Peyer's patch (tissue), 4 donors: Measurements from ENCODE around the gene DEPP1. TPM values are rescaled to one million over a fixed set of nuclear protein-coding genes. Genes with fewer than 3 reads are reported as not detected.

Experiments
- DNase-seq, 3 donors: peaks; one replicate each; pipeline ENCODE4 v3.0.0-alpha.2; 2017 to 2019
- H3K27ac ChIP-seq, 4 donors: fragments of 200-600 bp; sonication (generic); one replicate each; pipeline ENCODE4 v1.5.1; 2016 to 2019
- H3K27me3 ChIP-seq, 2 donors: fragments of 200-600 bp; sonication (generic); one replicate each; pipeline ENCODE4 v1.5.1; 2019
- H3K36me3 ChIP-seq, 3 donors: fragments of 200-600 bp; sonication (generic); one replicate each; pipeline ENCODE4 v1.5.1; 2016 to 2019
- H3K4me1 ChIP-seq, 4 donors: fragments of 200-600 bp; sonication (generic); one replicate each; pipeline ENCODE4 v1.5.1; 2016 to 2019
- H3K4me3 ChIP-seq, 4 donors: fragments of 200-600 bp; sonication (generic); 1 replicate in 3 of 4; 2 replicates in 1 of 4; pipeline ENCODE4 v1.5.1; 2016 to 2019; ENCODE audit warnings: mild to moderate bottlenecking in 1 of 4
- H3K9me3 ChIP-seq, 4 donors: fragments of 200-600 bp; sonication (generic); one replicate each; pipeline ENCODE4 v1.5.1; 2016 to 2019; ENCODE audit warnings: mild to moderate bottlenecking in 1 of 4
- POLR2A ChIP-seq, 2 donors: fragments of 450-650 bp; IDR thresholded peaks; one replicate each; pipeline ENCODE4 v1.5.1; 2017; ENCODE audit warnings: antibody characterized with exemption in 2 of 2, mild to moderate bottlenecking in 2 of 2, moderate library complexity in 2 of 2
- total RNA-seq, 4 donors: library from RNA; depleted of rRNA; stranded (reverse); fragments of >200 nt; gene quantifications; one replicate each; pipeline ENCODE4 v1.1.0, GENCODE V29; 2016
- TF ChIP-seq, protein P1 (sequence below), 6 experiments: fragments of 450-650 bp in 4 of 6; fragments of 200-600 bp in 2 of 6; sonication (generic) in 1 of 6; IDR thresholded peaks; one replicate each; pipeline ENCODE4 v1.5.1; 2017 to 2019; ENCODE audit warnings: antibody characterized with exemption in 6 of 6, mild to moderate bottlenecking in 3 of 6, moderate library complexity in 1 of 6

The DEPP1 gene
- total RNA-seq, 4 donors from 2014 or later, result 3.9 to 96.0 (median 49.8) TPM

DNA sequence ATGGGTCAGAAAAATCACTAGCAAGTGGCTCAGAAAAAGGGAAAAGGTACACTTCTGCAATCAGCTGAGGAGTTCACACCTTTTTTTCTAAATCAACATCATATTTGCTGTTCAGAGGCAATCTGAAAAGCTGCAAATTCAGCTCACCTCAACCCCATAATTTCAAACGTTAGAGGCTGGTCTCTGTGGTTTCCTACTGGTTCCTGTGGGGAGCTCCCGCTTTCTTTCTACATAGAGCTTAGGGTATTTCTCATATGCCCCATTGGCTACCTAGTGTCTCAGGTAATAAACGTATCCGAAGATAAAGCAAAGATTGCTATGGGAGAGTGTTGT is 16.9 kb upstream of the DEPP1 start:
- Histone ChIP-seq H3K4me1 (peaks cover 0 to 30% (median 5%) of the 10 kb centered on the region in 4 donors), H3K27ac (peak overlapping the region; percentile 40 to 85 (median 74)), H3K27me3 (no peaks in the 10 kb centered on the region), H3K4me3 (no peak overlapping the region), H3K9me3 (no peaks in the 10 kb centered on the region), H3K36me3 (peaks cover 0 to 28% (median 0%) of the 10 kb centered on the region in 3 donors)
- DNase-seq, result no peak
- TF ChIP-seq, protein P1, sequence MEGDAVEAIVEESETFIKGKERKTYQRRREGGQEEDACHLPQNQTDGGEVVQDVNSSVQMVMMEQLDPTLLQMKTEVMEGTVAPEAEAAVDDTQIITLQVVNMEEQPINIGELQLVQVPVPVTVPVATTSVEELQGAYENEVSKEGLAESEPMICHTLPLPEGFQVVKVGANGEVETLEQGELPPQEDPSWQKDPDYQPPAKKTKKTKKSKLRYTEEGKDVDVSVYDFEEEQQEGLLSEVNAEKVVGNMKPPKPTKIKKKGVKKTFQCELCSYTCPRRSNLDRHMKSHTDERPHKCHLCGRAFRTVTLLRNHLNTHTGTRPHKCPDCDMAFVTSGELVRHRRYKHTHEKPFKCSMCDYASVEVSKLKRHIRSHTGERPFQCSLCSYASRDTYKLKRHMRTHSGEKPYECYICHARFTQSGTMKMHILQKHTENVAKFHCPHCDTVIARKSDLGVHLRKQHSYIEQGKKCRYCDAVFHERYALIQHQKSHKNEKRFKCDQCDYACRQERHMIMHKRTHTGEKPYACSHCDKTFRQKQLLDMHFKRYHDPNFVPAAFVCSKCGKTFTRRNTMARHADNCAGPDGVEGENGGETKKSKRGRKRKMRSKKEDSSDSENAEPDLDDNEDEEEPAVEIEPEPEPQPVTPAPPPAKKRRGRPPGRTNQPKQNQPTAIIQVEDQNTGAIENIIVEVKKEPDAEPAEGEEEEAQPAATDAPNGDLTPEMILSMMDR (IDR thresholded peaks at IDR 0.05), result no peak
- no peak for TF ChIP-seq POLR2A (IDR thresholded peaks at IDR 0.05)

- peaks cover 0 to 28% (median 0%) of the 10 kb centered on the region in 3 donors for H3K36me3 ChIP-seq
- no peaks in the 10 kb centered on the region for H3K9me3 ChIP-seq
- peaks cover 0 to 25% (median 2%) of the 10 kb centered on the region in 4 donors for H3K4me1 ChIP-seq
- no peaks in the 10 kb centered on the region for H3K27me3 ChIP-seq
- H3K4me3 ChIP-seq, result no peak overlapping the region
- DNase-seq, result no peak
- no peak for TF ChIP-seq POLR2A (IDR thresholded peaks at IDR 0.05)
- TF ChIP-seq, protein P1 (IDR thresholded peaks at IDR 0.05), result no peak
- peak overlapping the region; percentile 40 to 85 (median 74) for H3K27ac ChIP-seq
Measured at GRCh38 chr10:44994752-44995530, 16.3 kb upstream of the DEPP1 start.

DNA sequence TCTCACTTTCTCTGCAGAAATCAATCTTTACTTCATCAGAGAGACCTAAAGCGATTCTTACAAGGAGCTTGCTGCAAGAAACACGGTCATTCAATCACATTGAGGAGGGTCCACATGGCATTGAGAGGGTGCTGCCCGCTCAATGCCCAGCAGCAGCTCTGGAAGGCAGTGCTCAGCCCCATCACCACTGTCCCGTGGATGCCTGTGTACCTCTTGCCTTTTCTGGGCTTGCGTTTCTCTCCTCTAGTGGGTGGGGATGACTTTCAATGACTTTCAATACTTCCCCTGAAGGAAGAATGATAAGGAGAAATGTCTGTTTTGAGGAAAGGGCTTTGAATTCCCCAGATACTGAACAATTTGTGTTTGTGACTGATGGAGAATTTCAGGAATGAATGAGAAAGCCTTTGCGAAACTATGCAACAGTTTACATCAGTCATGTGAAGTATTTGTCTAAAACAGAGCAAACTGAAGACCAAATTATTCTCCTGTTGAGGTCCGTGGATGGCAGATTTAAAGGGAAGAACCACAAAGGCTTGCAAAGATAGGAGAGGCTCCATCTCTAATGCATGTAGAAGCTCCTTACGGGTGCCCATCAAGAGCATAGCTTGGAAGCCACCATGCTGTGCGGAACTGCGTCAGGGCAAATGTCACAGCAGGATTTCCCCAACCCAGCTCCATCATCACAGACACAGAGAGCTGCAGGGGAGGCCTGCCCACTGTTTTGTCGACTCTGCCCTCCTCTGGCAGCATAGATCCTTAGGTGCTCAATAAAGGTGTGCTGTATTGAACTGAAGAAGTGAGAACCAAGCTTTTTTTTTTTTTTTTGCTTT is 15.5 kb upstream of the DEPP1 start:
- H3K36me3 ChIP-seq, result peaks cover 0 to 28% (median 0%) of the 10 kb centered on the region in 3 donors
- peaks cover 0 to 20% (median 1%) of the 10 kb centered on the region in 4 donors for H3K4me1 ChIP-seq
- DNase-seq, result no peak
- H3K27me3 ChIP-seq, result no peaks in the 10 kb centered on the region
- no peaks in the 10 kb centered on the region for H3K9me3 ChIP-seq
- no peak for TF ChIP-seq POLR2A (IDR thresholded peaks at IDR 0.05)
- TF ChIP-seq, protein P1 (IDR thresholded peaks at IDR 0.05), result no peak
- no peak overlapping the region for H3K4me3 ChIP-seq
- peak overlapping the region; percentile 22 to 82 (median 38) for H3K27ac ChIP-seq

DNA sequence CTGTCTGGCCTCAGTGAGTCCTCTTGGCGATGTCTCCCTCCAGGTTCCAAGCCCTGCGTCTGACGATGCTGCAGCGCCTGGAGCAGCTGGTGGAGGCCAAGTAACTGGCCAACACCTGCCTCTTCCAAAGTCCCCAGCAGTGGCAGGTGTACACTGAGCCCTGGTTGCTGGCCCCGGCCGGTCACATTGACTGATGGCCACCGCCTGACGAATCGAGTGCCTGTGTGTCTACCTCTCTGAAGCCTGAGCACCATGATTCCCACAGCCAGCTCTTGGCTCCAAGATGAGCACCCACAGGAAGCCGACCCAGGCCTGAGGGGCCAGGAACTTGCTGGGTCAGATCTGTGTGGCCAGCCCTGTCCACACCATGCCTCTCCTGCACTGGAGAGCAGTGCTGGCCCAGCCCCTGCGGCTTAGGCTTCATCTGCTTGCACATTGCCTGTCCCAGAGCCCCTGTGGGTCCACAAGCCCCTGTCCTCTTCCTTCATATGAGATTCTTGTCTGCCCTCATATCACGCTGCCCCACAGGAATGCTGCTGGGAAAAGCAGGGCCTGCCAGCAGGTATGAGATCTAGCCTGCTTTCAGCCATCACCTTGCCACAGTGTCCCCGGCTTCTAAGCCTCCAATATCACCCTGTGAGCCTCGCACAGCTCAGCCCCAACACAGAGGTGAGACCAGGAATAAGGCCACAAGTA is 14.8 kb upstream of the DEPP1 start:
- H3K4me3 ChIP-seq, result no peak overlapping the region
- H3K27me3 ChIP-seq, result no peaks in the 10 kb centered on the region
- no peak for DNase-seq
- no peak for TF ChIP-seq POLR2A (IDR thresholded peaks at IDR 0.05)
- H3K9me3 ChIP-seq, result no peaks in the 10 kb centered on the region
- H3K27ac ChIP-seq, result peak overlapping the region in 3 of 4 donors; percentile 22 to 50 (median 36)
- H3K36me3 ChIP-seq, result peaks cover 0 to 33% (median 0%) of the 10 kb centered on the region in 3 donors
- peaks cover 0 to 20% (median 1%) of the 10 kb centered on the region in 4 donors for H3K4me1 ChIP-seq

DNA sequence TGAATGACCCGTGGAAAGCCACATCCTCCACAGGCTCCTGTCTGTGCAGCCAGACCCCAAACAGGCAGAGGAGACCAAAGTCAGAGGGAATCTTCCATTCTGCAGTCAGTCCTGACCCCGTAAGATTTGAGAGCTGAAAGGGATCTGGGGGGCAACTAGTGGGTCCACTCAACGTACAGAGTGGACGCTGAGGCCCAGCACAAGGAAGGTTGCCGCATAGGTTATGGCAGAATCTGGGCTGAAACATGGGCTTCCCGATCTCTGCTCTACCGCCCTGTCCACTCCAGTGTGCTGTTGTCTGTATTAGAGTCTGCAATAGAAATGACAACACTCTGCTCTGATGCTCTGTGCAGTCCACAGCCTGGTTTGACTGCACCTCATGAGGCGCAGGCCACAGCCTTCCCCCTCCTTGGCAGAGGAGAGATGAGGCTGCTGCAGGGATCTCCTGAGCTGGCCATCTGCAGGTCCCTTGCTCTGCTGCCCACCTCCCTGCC is 14.2 kb upstream of the DEPP1 start:
- no peak for TF ChIP-seq POLR2A (IDR thresholded peaks at IDR 0.05)
- TF ChIP-seq, protein P1 (IDR thresholded peaks at IDR 0.05), result no peak
- H3K36me3 ChIP-seq, result peaks cover 0 to 34% (median 0%) of the 10 kb centered on the region in 3 donors

More for the DNA sequence above, 14.2 kb upstream of the DEPP1 start:
- no peak overlapping the region for H3K4me3 ChIP-seq
- H3K27ac ChIP-seq, result no peak overlapping the region
- H3K27me3 ChIP-seq, result no peaks in the 10 kb centered on the region
- no peaks in the 10 kb centered on the region for H3K9me3 ChIP-seq
- DNase-seq, result no peak
- peaks cover 0 to 20% (median 1%) of the 10 kb centered on the region in 4 donors for H3K4me1 ChIP-seq
